HCT116 (cell line): Measurements from ENCODE around the gene PTGS1. TPM values are rescaled to one million over a fixed set of nuclear protein-coding genes. Genes with fewer than 3 reads are reported as not detected.

ENCODE experiments used
- ATAC-seq: fragments of 200-7000 bp; cut with Tn5 transposase; 2 replicates; pipeline ENCODE4 v1.9.1; 2020; ENCODE audit warnings: mild to moderate bottlenecking, moderate library complexity
- BruUV-seq: library from RNA; stranded (reverse); fragments of 400-500 nt; replicated peaks from 2 replicates; lab custom pipeline; 2021; lab: Mats Ljungman, UMichigan
- CTCF ChIA-PET: fragments of 300-600 bp; sonication (Branson Sonifier 250); formaldehyde crosslinking; loops from one replicate; lab custom pipeline; 2021; ENCODE audit warnings: antibody characterized with exemption; lab: Charles Lee
- POLR2A ChIA-PET: fragments of 300-600, 350-600 bp; sonication (Branson Sonifier 250); formaldehyde crosslinking; loops from one replicate; lab custom pipeline; 2021; ENCODE audit warnings: antibody characterized with exemption; lab: Charles Lee
- RAD21 ChIA-PET, 2 experiments: fragments of 300-600 bp; sonication (Branson Sonifier 250); formaldehyde crosslinking; loops; one replicate each; lab custom pipeline; 2023; ENCODE audit warnings: low total read pairs in 2 of 2; ENCODE audit not compliant: uncharacterized antibody in 2 of 2, unreplicated experiment in 2 of 2, low non-redundant PET in 1 of 2; lab: Charles Lee
- DNase-seq: peaks from one replicate; pipeline ENCODE4 v3.0.0-alpha.2; 2010; ENCODE audit warnings: low read depth, low spot score
- H2AFZ ChIP-seq: fragments of 200-600 bp; shearing (Covaris generic), sonication (generic); 2 replicates; pipeline ENCODE4 v1.6.1; 2017; ENCODE audit warnings: low read depth, mixed run types, mixed read lengths, antibody characterized with exemption, low read length; ENCODE audit not compliant: poor library complexity, severe bottlenecking
- H3K27ac ChIP-seq: 2 replicates; pipeline ENCODE4 v1.5.1; 2012; ENCODE audit warnings: low read depth, low read length
- H3K27me3 ChIP-seq: fragments of 200-600 bp; sonication (generic); 2 replicates; pipeline ENCODE4 v1.6.1; 2016; ENCODE audit warnings: mixed run types, low read length, mixed read lengths; ENCODE audit not compliant: insufficient read depth
- H3K36me3 ChIP-seq, 2 experiments: fragments of 200-500 bp in 1 of 2; fragments of 200-600 bp in 1 of 2; sonication (Bioruptor generic) in 1 of 2; sonication (generic) in 1 of 2; 2 replicates each; pipeline versions ENCODE4 v1.5.1 to v1.6.1; 2014 to 2016; ENCODE audit warnings: low read length in 2 of 2, inconsistent platforms in 1 of 2, mixed read lengths in 1 of 2, mixed run types in 1 of 2; ENCODE audit not compliant: insufficient read depth in 2 of 2, control insufficient read depth in 1 of 2
- H3K4me1 ChIP-seq, 2 experiments: fragments of 200-600 bp in 1 of 2; sonication (generic) in 1 of 2; 2 replicates each; pipeline versions ENCODE4 v1.5.1 to v1.6.1; 2012 to 2017; ENCODE audit warnings: low read length in 2 of 2, inconsistent platforms in 1 of 2, mild to moderate bottlenecking in 1 of 2, mixed read lengths in 1 of 2, mixed run types in 1 of 2, moderate library complexity in 1 of 2; ENCODE audit not compliant: insufficient read depth in 2 of 2, control insufficient read depth in 1 of 2
- H3K4me2 ChIP-seq: fragments of 200-600 bp; sonication (generic); 2 replicates; pipeline ENCODE4 v1.6.1; 2017; ENCODE audit warnings: mixed run types, low read length, mixed read lengths
- H3K4me3 ChIP-seq, 2 experiments: fragments of 200-600 bp in 1 of 2; sonication (generic) in 1 of 2; replicated peaks in 1 of 2; 2 replicates each; pipeline ENCODE4 v1.5.1; 2011 to 2016; ENCODE audit warnings: low read length in 2 of 2, control low read depth in 1 of 2, low read depth in 1 of 2, mild to moderate bottlenecking in 1 of 2, mixed read lengths in 1 of 2, mixed run types in 1 of 2
- H3K79me2 ChIP-seq: fragments of 200-600 bp; sonication (generic); 2 replicates; pipeline ENCODE4 v1.6.1; 2017; ENCODE audit warnings: mild to moderate bottlenecking, mixed run types, low read length, moderate library complexity, mixed read lengths; ENCODE audit not compliant: insufficient read depth
- H3K9ac ChIP-seq: fragments of 200-600 bp; sonication (generic); 2 replicates; pipeline ENCODE4 v1.6.1; 2016; ENCODE audit warnings: low read length, mixed read lengths
- H3K9me2 ChIP-seq: fragments of 200-600 bp; sonication (generic), shearing (Covaris generic); 2 replicates; pipeline ENCODE4 v1.6.1; 2017; ENCODE audit warnings: mixed run types, mild to moderate bottlenecking, moderate library complexity; ENCODE audit not compliant: insufficient read depth
- H3K9me3 ChIP-seq, 2 experiments: fragments of 200-500 bp in 1 of 2; fragments of 200-600 bp in 1 of 2; sonication (Bioruptor generic) in 1 of 2; sonication (generic) in 1 of 2; 2 replicates each; pipeline ENCODE4 v1.6.1; 2014 to 2017; ENCODE audit warnings: low read length in 2 of 2, mixed read lengths in 2 of 2, inconsistent platforms in 1 of 2, low read depth in 1 of 2, mild to moderate bottlenecking in 1 of 2, mixed run types in 1 of 2, moderate library complexity in 1 of 2; ENCODE audit not compliant: control insufficient read depth in 1 of 2, insufficient read depth in 1 of 2
- H4K20me1 ChIP-seq: fragments of 200-600 bp; sonication (generic), shearing (Covaris generic); 2 replicates; pipeline ENCODE4 v1.6.1; 2017; ENCODE audit warnings: mixed run types, mild to moderate bottlenecking, moderate library complexity; ENCODE audit not compliant: insufficient read depth
- CBX3 ChIP-seq: IDR thresholded peaks from 2 replicates; pipeline ENCODE4 v1.6.1; 2012; ENCODE audit warnings: low read depth
- ELF1 ChIP-seq: IDR thresholded peaks from 2 replicates; pipeline ENCODE4 v1.6.1; 2012; ENCODE audit warnings: low read depth, borderline replicate concordance
- FOSL1 ChIP-seq: IDR thresholded peaks from 2 replicates; pipeline ENCODE4 v1.6.1; 2012; ENCODE audit warnings: low read depth
- JUND ChIP-seq: IDR thresholded peaks from 2 replicates; pipeline ENCODE4 v1.6.1; 2012
- POLR2A ChIP-seq: IDR thresholded peaks from 2 replicates; pipeline ENCODE4 v1.7.0; 2011; ENCODE audit warnings: borderline replicate concordance; ENCODE audit not compliant: insufficient read depth, insufficient read length; ENCODE audit errors: extremely low read depth
- POLR2AphosphoS5 ChIP-seq: IDR thresholded peaks from 2 replicates; pipeline ENCODE4 v1.6.1; 2011; ENCODE audit warnings: mild to moderate bottlenecking, low read depth, low read length, moderate library complexity
- RAD21 ChIP-seq: IDR thresholded peaks from 2 replicates; pipeline ENCODE4 v1.6.1; 2012; ENCODE audit warnings: low read depth, mild to moderate bottlenecking
- SIN3A ChIP-seq: IDR thresholded peaks from 2 replicates; pipeline ENCODE4 v1.6.1; 2012; ENCODE audit warnings: low read depth
- SRF ChIP-seq: IDR thresholded peaks from 2 replicates; pipeline ENCODE4 v1.6.1; 2012; ENCODE audit warnings: low read depth
- TCF7L2 ChIP-seq: IDR thresholded peaks from 2 replicates; pipeline ENCODE4 v1.7.0; 2011; ENCODE audit warnings: borderline replicate concordance, inconsistent platforms; ENCODE audit not compliant: insufficient read depth, insufficient read length; ENCODE audit errors: extremely low read depth
- YY1 ChIP-seq: IDR thresholded peaks from 2 replicates; pipeline ENCODE4 v1.6.1; 2011; ENCODE audit warnings: low read length, low read depth, moderate library complexity, mild to moderate bottlenecking; ENCODE audit not compliant: insufficient replicate concordance; ENCODE audit errors: extremely low read depth
- ZFX ChIP-seq: fragments of 450-650 bp; IDR thresholded peaks from 2 replicates; pipeline ENCODE4 v1.6.1; 2017
- intact Hi-C: fragments of 100-400 bp; cut with micrococcal nuclease; formaldehyde crosslinking; loops from 2 replicates; pipeline ENCODE4 v1.10.0; 2022
- total RNA-seq: library from RNA; stranded (reverse); gene quantifications from one replicate; pipeline ENCODE4 v1.2.1, GENCODE V29; 2021; ENCODE audit not compliant: unreplicated experiment
- TF ChIP-seq, protein P1 (sequence below): IDR thresholded peaks from 2 replicates; pipeline ENCODE4 v1.6.1; 2011; ENCODE audit warnings: mild to moderate bottlenecking, low read length, moderate library complexity; ENCODE audit not compliant: insufficient replicate concordance; ENCODE audit errors: extremely low read depth
- TF ChIP-seq, protein P2 (sequence below): IDR thresholded peaks from 2 replicates; pipeline ENCODE4 v1.6.1; 2012; ENCODE audit warnings: low read depth
- TF ChIP-seq, protein P3 (sequence below), 3 experiments: fragments of 200-600 bp in 1 of 3; sonication (generic) in 1 of 3; IDR thresholded peaks in 2 of 3; conservative IDR thresholded peaks in 1 of 3; 2 replicates each; pipeline ENCODE4 v1.5.1; 2012 to 2017; ENCODE audit warnings: low read depth in 2 of 3, low read length in 2 of 3, antibody characterized with exemption in 1 of 3, borderline replicate concordance in 1 of 3, control low read depth in 1 of 3, mild to moderate bottlenecking in 1 of 3, mixed read lengths in 1 of 3, mixed run types in 1 of 3, moderate library complexity in 1 of 3; ENCODE audit not compliant: insufficient read depth in 1 of 3
- TF ChIP-seq, protein P4 (sequence below): IDR thresholded peaks from 2 replicates; pipeline ENCODE4 v1.6.1; 2012

The PTGS1 gene
- total RNA-seq, 1 experiment from 2014 or later, result 3.5 TPM

DNA sequence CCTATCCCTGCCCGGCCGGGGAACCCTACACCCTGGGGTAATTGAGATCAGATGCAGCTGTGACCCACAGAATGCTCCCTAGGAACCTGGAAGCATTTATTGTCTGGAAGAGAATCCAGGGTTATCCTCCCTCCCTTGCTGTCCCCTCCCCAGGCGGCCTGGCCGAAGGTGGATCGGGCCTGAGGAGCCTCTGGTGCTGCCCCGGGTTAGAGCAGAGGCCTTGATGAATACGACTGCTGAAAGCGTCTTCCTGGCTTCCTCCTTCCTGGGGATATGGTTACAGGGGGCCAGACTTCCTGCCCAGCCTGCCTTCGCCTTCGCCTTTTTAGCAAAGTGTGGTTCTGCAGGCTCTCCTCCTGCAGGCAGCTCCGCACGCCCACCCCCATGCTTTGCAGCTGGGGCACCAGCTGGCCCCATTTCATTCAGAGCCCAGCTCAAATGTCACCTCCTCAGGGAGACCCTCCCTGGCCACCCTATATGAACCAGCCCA lies 22.5 kb upstream of the PTGS1 start:
- no peak overlapping the region for H3K4me2 ChIP-seq
- TF ChIP-seq ZFX (no peak), POLR2AphosphoS5 (no peak), TCF7L2 (no peak), SRF (no peak), JUND (no peak), ELF1 (no peak), FOSL1 (no peak), YY1 (no peak), CBX3 (no peak), RAD21 (no peak), POLR2A (no peak), SIN3A (no peak)
- TF ChIP-seq, protein P1, sequence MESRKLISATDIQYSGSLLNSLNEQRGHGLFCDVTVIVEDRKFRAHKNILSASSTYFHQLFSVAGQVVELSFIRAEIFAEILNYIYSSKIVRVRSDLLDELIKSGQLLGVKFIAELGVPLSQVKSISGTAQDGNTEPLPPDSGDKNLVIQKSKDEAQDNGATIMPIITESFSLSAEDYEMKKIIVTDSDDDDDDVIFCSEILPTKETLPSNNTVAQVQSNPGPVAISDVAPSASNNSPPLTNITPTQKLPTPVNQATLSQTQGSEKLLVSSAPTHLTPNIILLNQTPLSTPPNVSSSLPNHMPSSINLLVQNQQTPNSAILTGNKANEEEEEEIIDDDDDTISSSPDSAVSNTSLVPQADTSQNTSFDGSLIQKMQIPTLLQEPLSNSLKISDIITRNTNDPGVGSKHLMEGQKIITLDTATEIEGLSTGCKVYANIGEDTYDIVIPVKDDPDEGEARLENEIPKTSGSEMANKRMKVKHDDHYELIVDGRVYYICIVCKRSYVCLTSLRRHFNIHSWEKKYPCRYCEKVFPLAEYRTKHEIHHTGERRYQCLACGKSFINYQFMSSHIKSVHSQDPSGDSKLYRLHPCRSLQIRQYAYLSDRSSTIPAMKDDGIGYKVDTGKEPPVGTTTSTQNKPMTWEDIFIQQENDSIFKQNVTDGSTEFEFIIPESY, result no peak
- TF ChIP-seq, protein P2, sequence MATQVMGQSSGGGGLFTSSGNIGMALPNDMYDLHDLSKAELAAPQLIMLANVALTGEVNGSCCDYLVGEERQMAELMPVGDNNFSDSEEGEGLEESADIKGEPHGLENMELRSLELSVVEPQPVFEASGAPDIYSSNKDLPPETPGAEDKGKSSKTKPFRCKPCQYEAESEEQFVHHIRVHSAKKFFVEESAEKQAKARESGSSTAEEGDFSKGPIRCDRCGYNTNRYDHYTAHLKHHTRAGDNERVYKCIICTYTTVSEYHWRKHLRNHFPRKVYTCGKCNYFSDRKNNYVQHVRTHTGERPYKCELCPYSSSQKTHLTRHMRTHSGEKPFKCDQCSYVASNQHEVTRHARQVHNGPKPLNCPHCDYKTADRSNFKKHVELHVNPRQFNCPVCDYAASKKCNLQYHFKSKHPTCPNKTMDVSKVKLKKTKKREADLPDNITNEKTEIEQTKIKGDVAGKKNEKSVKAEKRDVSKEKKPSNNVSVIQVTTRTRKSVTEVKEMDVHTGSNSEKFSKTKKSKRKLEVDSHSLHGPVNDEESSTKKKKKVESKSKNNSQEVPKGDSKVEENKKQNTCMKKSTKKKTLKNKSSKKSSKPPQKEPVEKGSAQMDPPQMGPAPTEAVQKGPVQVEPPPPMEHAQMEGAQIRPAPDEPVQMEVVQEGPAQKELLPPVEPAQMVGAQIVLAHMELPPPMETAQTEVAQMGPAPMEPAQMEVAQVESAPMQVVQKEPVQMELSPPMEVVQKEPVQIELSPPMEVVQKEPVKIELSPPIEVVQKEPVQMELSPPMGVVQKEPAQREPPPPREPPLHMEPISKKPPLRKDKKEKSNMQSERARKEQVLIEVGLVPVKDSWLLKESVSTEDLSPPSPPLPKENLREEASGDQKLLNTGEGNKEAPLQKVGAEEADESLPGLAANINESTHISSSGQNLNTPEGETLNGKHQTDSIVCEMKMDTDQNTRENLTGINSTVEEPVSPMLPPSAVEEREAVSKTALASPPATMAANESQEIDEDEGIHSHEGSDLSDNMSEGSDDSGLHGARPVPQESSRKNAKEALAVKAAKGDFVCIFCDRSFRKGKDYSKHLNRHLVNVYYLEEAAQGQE, result no peak
- TF ChIP-seq, protein P3, sequence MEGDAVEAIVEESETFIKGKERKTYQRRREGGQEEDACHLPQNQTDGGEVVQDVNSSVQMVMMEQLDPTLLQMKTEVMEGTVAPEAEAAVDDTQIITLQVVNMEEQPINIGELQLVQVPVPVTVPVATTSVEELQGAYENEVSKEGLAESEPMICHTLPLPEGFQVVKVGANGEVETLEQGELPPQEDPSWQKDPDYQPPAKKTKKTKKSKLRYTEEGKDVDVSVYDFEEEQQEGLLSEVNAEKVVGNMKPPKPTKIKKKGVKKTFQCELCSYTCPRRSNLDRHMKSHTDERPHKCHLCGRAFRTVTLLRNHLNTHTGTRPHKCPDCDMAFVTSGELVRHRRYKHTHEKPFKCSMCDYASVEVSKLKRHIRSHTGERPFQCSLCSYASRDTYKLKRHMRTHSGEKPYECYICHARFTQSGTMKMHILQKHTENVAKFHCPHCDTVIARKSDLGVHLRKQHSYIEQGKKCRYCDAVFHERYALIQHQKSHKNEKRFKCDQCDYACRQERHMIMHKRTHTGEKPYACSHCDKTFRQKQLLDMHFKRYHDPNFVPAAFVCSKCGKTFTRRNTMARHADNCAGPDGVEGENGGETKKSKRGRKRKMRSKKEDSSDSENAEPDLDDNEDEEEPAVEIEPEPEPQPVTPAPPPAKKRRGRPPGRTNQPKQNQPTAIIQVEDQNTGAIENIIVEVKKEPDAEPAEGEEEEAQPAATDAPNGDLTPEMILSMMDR (IDR thresholded peaks at IDR 0.05 in 2 of 3, conservative IDR thresholded peaks at IDR 0.05 in 1 of 3; ENCODE audit: borderline replicate concordance in 1 of 3, insufficient read depth in 1 of 3, low read depth in 2 of 3, low read length in 2 of 3), result no peak
- TF ChIP-seq, protein P4, sequence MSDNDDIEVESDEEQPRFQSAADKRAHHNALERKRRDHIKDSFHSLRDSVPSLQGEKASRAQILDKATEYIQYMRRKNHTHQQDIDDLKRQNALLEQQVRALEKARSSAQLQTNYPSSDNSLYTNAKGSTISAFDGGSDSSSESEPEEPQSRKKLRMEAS, result no peak
- POLR2A ChIA-PET, result no interaction called here
- DNase-seq (no peak), ATAC-seq (no peak)
- RAD21 ChIA-PET, result no interaction called here
- no peak overlapping the region for H3K27ac ChIP-seq
- H3K79me2 ChIP-seq, result no peaks in the 10 kb centered on the region
- no TSS peak for BruUV-seq
- no peaks in the 10 kb centered on the region for H3K9me2 ChIP-seq
- CTCF ChIA-PET, result interaction anchor here (5.5 kb wide), 1 partner anchor 223 kb away, joined by 229 read pairs; no protein-coding TSS in a partner anchor
- H3K27me3 ChIP-seq, result no peaks in the 10 kb centered on the region
- intact Hi-C loops, result no loop called here
- H4K20me1 ChIP-seq, result no peaks in the 10 kb centered on the region
- no peaks in the 10 kb centered on the region for H3K36me3 ChIP-seq
- H3K9ac ChIP-seq, result no peak overlapping the region
- H3K4me3 ChIP-seq, result no peak overlapping the region
- no peaks in the 10 kb centered on the region for H3K9me3 ChIP-seq
- H3K4me1 ChIP-seq, result peaks cover 3 to 13% of the 10 kb centered on the region in 2 experiments; a peak in 3 of 4 replicates
- H2AFZ ChIP-seq, result no peak overlapping the region
